Epithelial cell of prostate (primary cell): ENCODE data around the gene MUC5B.
"Not testable (repeated sequence)": the region's sequence is repeated elsewhere in the genome, so short reads cannot be mapped to it uniquely, and the experiment has no call there.

Experiments used
- DNase-seq: peaks from one replicate; pipeline ENCODE4 v3.0.0-alpha.2; 2011; ENCODE audit warnings: low read depth, low spot score
- H3K27ac ChIP-seq: fragments of 450-650 bp; 2 replicates; pipeline ENCODE4 v1.5.1; 2017; ENCODE audit warnings: mild to moderate bottlenecking

Gene MUC5B

DNA sequence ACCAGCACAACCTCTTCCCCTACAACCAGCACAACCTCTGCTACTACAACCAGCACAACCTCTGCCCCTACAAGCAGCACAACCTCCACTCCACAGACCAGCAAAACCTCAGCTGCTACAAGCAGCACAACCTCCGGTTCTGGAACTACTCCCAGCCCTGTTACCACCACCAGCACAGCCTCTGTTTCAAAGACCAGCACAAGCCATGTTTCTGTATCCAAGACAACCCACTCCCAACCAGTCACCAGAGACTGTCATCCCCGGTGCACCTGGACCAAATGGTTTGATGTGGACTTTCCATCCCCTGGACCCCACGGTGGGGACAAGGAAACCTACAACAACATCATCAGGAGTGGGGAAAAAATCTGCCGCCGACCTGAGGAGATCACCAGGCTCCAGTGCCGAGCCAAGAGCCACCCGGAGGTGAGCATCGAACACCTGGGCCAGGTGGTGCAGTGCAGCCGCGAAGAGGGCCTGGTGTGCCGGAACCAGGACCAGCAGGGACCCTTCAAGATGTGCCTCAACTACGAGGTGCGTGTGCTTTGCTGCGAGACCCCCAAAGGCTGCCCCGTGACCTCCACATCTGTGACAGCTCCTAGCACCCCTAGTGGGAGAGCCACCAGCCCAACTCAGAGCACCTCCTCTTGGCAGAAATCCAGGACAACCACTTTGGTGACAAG is 34.3 kb upstream of the MUC5B start:
- not testable (repeated sequence) for H3K27ac ChIP-seq, DNase-seq

DNA sequence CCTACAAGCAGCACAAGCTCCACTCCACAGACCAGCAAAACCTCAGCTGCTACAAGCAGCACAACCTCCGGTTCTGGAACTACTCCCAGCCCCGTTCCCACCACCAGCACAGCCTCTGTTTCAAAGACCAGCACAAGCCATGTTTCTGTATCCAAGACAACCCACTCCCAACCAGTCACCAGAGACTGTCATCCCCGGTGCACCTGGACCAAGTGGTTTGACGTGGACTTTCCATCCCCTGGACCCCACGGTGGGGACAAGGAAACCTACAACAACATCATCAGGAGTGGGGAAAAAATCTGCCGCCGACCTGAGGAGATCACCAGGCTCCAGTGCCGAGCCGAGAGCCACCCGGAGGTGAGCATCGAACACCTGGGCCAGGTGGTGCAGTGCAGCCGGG is 33.0 kb upstream of the MUC5B start:
- H3K27ac ChIP-seq, DNase-seq: not testable (repeated sequence)

DNA sequence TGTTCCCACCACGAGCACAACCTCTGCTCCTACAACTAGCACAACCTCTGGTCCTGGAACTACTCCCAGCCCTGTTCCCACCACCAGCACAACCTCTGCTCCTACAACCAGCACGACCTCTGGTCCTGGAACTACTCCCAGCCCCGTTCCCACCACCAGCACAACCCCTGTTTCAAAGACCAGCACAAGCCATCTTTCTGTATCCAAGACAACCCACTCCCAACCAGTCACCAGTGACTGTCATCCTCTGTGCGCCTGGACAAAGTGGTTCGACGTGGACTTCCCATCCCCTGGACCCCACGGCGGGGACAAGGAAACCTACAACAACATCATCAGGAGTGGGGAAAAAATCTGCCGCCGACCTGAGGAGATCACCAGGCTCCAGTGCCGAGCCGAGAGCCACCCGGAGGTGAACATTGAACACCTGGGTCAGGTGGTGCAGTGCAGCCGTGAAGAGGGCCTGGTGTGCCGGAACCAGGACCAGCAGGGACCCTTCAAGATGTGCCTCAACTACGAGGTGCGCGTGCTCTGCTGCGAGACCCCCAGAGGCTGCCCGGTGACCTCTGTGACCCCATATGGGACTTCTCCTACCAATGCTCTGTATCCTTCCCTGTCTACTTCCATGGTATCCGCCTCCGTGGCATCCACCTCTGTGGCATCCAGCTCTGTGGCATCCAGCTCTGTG is 30.9 kb upstream of the MUC5B start:
- H3K27ac ChIP-seq, DNase-seq: not testable (repeated sequence)

DNA sequence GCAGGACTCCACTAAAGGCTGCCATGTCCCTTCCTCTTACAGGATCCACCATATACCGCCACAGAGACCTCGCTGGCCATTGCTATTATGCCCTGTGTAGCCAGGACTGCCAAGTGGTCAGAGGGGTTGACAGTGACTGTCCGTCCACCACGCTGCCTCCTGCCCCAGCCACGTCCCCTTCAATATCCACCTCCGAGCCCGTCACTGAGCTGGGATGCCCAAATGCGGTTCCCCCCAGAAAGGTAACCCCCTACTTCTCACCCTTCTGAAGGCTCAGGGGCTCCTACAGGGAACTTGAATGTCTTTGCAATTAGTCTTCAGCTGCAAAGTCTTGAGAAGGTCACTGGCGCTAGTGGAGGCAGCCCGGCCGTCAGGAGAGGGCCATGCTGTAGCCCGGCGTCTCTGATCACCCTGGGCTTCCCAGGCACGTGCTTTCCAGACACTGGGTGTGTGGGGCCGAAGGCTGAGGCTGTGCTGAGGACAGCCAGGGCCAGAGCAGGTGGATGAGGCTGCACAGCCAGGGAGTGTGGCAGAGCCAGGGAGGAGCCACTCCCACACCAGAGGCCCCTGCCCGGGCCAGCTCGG is 30.0 kb upstream of the MUC5B start:
- no peak overlapping the region for H3K27ac ChIP-seq
- DNase-seq, result no peak

DNA sequence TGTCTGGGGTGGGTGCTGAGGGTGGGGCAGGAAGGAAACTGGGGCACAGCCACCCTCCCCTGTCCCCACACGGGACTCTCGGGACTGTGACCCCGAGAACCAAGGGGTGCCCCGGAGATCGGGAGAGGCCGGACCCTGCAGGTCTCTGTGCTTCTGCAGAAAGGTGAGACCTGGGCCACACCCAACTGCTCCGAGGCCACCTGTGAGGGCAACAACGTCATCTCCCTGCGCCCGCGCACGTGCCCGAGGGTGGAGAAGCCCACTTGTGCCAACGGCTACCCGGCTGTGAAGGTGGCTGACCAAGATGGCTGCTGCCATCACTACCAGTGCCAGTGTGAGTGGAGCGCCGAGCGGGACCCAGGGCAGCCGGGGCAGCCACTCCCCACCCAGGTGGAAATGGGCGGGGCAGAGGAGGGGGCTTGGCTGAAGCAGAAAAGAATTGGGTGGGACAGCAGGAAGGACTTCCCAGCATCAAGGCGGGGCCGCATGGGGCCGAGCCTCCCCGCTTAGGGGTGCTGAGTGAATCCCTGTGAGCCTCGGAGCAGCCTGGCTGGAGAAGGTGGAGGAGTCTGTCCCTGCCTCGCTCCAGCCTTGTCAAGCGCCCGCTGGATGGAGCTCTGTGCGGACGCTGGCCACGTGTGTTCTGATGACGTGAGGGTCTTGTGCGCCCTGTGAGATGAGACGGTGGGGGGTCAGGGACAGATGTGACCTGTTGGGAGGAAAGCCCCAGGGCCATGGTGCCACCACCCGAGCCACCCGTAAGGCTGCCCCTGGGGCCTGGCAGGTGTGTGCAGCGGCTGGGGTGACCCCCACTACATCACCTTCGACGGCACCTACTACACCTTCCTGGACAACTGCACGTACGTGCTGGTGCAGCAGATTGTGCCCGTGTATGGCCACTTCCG is 29.3 kb upstream of the MUC5B start:
- H3K27ac ChIP-seq, result no peak overlapping the region
- DNase-seq, result no peak

DNA sequence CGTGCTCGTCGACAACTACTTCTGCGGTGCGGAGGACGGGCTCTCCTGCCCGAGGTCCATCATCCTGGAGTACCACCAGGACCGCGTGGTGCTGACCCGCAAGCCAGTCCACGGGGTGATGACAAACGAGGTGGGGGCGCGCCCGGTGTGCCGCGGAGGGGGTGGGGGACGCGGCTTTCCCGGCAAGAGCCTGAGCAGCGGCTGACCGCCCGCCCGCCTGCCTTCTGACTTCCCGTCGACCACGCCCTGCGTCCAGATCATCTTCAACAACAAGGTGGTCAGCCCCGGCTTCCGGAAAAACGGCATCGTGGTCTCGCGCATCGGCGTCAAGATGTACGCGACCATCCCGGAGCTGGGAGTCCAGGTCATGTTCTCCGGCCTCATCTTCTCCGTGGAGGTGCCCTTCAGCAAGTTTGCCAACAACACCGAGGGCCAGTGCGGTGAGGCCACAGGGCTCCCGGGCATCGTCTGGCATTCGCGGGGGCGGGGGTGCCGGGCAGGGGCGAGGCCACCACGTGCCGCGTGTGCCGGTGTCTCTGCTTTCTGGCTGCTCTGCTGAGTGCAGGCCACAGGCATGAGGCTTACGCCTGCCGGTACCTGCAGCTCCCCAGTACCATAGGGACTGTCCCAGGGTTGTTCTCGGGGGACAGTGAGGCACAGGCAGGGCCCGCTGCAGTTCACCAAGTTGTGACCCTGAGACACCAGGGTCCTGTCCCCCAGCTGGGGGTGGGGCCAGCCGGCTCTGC is 28.5 kb upstream of the MUC5B start:
- H3K27ac ChIP-seq, result no peak overlapping the region
- no peak for DNase-seq

DNA sequence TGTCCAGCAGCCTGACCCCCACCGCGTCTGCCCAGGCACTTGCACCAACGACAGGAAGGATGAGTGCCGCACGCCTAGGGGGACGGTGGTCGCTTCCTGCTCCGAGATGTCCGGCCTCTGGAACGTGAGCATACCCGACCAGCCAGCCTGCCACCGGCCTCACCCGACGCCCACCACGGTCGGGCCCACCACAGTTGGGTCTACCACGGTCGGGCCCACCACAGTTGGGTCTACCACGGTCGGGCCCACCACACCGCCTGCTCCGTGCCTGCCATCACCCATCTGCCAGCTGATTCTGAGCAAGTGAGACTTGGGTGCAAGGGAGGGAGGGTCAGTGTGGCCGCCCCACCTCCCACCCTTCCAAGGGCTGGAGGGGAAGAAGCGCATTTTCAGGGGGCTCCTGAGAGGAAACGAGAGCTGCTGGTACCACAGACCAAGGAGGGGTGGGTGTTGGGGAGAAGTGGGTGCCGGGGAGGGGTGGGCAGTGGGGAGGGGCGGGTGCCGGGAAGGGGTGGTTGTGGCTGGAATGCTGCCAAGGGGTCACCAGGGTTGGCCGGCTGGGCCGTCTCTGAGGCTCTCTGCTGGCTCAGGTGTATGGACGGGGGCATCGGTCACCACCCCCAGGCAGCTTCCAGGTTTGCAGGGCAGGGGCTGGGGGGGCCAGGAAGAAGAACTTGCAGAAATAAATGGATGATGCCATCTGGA is 27.7 kb upstream of the MUC5B start:
- DNase-seq, result no peak
- H3K27ac ChIP-seq, result no peak overlapping the region

DNA sequence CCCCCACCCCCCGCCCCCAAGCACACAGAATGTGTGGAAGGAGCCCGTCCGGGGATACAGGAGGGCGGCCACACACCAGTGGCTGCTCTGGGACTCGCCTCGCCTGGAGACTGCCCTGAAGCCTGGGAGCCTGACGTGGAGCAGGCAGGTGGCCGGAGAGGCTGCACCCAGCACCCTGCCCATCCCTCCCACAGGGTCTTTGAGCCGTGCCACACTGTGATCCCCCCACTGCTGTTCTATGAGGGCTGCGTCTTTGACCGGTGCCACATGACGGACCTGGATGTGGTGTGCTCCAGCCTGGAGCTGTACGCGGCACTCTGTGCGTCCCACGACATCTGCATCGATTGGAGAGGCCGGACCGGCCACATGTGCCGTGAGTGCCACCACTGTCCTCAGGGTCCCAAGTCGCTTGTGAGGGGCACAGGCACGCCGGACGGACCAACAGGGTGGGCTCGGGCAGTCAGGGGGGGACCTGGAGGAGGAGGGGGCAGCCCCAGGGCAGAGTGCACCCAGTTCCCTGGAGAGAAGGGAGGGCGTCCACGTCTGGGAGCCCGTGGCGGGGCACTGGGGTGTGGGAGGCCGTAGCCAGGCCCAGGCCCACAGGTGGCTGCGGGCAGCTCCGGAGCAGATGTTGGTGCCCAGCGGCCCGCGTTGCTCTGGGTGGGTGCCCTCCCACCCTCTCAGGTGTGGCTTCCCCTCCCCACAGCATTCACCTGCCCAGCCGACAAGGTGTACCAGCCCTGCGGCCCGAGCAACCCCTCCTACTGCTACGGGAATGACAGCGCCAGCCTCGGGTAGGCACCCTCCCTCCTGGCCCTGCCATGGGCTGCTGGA is 27.0 kb upstream of the MUC5B start:
- no peak for DNase-seq
- H3K27ac ChIP-seq, result no peak overlapping the region

DNA sequence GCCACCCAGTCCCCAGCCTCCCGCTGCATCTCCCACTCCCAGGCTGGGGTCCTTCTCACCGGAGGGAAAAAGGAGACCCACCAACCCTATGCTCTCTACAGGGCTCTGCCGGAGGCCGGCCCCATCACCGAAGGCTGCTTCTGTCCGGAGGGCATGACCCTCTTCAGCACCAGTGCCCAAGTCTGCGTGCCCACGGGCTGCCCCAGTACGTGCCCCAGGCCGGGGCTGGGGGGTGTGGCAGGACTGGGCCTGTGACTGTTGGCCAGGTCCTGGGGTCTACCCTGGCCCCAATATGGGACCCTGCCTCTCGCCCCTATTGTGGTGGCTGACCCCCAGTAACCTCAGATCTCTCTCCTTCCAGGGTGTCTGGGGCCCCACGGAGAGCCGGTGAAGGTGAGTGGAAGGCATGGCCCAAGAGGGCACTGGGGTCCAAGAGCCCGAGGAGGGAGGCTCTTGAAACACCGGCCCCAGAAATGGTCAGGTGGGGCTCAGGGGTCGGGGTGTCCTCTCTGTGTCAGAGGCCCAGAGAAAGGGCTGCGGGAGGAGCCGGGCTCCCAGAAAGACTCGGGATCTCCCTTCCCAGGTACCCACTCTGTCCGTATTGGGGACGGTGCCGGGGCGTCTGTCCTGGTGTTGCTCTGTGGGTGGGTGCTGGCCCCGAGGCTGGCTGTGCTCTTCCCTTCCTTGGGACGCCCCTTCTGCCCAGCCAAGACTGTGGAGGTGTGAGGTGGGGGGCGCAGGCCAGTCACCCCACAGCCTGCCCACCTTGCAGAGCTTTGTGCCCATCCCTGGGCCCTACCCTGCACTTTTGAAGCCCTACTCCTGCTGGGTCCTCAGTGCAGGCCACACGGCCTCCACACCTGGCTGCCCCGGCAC is 26.1 kb upstream of the MUC5B start:
- DNase-seq, result no peak

DNA sequence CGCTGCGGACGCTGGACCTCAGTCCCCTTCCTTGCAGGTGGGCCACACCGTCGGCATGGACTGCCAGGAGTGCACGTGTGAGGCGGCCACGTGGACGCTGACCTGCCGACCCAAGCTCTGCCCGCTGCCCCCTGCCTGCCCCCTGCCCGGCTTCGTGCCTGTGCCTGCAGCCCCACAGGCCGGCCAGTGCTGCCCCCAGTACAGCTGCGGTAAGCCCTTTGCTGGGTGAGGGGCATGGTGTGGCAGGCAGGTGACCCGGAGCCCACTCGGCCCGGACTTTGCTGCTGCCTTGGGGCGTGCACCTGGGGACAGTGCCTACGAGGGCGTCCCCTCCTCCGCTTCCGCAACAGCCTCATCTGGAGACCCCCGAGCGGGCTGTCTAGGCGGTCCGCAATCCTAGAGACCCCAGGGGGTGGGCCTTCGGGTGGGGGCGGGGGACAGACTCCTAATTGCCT is 25.4 kb upstream of the MUC5B start:
- no peak for DNase-seq
- no peak overlapping the region for H3K27ac ChIP-seq

More for the DNA sequence above, 26.1 kb upstream of the MUC5B start:
- no peak overlapping the region for H3K27ac ChIP-seq

DNA sequence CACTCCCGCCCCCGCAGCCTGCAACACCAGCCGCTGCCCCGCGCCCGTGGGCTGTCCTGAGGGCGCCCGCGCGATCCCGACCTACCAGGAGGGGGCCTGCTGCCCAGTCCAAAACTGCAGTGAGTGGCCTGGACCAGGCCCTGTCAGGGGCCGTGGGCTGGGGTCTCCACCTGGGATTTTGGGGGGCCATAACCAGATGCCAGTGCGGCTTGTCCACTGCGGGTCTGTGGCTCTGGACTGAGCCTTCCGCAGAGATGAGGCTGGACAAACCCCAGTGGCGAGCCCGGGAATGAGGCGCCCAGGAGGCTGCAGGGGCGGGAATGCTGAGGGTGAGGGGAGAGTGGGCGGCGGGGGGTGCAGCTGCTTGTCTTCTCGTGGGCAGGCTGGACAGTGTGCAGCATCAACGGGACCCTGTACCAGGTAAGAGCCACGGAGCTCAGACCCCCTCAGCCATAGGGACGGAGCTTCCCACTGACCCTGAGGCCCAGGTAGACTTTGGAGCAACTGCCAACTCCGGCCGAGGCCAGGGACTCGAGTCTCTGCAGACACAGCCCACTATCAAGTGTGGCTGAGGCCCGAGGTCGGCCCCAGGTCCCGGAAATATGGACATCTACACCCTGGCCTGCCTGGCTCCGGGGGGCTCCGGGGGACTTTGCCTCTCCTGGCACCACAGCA is 24.8 kb upstream of the MUC5B start:
- no peak for DNase-seq
- no peak overlapping the region for H3K27ac ChIP-seq

DNA sequence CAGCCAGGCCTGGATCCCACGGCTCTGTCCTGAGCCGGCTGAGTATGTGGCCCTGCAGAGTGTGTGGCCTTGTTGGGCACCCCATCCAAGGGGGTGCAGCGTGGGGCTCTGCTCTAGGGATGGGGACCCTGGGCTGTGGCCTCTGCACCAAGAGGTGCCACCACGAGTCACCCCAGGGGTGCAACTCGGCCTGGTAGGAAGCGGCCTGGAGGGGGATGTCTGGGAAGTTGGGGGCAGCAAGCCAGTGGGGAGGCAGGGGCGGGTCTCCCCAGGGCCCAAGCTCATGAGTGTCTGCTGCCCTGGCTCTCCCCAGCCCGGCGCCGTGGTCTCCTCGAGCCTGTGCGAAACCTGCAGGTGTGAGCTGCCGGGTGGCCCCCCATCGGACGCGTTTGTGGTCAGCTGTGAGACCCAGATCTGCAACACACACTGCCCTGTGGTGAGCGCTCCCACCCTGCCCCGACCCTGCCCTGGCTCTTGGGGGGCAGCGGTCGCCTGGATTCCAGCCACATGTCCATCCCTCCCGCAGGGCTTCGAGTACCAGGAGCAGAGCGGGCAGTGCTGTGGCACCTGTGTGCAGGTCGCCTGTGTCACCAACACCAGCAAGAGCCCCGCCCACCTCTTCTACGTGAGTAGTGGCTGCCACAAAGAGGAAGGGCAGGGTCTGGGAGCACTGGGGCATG is 24.2 kb upstream of the MUC5B start:
- H3K27ac ChIP-seq, result no peak overlapping the region
- no peak for DNase-seq

DNA sequence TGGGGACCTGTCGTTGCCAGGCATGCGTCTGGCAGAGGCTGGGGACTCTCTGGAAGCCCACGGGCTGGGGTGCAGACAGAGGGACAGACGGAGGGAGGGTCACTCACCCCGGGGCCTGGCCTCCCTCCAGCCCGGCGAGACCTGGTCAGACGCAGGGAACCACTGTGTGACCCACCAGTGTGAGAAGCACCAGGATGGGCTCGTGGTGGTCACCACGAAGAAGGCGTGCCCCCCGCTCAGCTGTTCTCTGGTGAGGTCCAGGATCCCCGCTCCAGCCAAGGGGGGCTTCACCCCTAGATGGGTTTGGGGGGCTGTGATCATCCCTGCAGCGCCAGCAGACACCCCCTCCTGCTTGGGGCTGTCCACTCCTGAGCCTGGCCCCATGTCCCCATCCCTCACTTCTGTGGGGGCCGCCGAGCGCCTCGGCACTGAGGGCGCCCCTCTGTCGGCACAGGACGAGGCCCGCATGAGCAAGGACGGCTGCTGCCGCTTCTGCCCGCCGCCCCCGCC is 23.6 kb upstream of the MUC5B start:
- H3K27ac ChIP-seq, result no peak overlapping the region
- no peak for DNase-seq

DNA sequence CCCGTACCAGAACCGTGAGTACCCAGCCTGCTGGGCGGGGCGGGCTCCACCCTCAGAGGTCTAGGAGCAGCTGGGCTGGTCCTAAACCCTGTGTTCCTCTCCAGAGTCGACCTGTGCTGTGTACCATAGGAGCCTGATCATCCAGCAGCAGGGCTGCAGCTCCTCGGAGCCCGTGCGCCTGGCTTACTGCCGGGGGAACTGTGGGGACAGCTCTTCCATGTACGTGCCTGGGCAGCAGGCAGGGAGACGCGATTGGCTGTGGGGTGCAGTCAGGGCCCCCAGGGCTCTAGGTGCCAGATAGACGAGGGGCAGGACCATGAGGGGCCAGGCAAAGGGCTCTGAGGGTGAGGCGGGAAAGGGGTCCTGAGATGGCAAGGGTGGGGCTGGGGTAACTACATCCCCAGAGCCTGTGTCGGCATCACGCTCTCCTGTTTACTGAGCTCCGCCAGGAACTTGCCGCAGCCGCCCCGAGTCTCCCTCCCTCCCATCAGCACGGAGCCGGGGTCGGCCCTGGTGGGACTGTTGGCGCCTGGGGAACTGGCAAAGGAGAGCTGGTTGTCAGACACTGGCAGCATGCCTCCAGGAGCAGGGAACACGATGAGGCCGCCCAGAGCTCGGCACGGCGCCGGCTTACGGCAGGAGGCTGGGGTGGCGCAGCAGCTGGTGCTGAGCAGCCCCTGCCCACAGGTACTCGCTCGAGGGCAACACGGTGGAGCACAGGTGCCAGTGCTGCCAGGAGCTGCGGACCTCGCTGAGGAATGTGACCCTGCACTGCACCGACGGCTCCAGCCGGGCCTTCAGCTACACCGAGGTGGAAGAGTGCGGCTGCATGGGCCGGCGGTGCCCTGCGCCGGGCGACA is 22.9 kb upstream of the MUC5B start:
- no peak for DNase-seq
- no peak overlapping the region for H3K27ac ChIP-seq

DNA sequence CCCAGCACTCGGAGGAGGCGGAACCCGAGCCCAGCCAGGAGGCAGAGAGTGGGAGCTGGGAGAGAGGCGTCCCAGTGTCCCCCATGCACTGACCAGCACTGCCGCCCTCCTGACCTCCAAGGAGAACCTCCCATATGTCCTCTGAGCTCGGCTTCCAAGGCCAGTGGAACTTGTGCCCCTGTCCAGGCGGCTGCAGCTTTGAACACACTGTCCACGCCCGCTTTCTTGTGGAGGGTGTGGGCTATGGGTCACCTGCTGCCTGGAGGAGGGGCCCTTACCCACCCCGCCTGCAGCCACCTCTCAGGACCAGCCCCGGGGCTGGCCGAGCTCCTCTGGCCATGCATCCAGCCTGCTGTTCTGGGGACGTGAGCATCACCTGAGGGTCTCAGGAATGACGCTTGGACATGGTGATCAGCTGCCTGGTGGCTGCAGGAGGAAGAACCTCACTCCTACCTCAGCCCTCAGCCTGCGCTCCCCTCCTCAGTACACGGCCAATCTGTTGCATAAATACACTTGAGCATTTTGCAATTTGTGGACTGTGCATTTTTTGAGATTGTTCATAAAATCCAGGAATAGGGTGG is 22.2 kb upstream of the MUC5B start:
- DNase-seq, result no peak
- H3K27ac ChIP-seq, result no peak overlapping the region
